Breast epithelium (tissue), 3 donors: ENCODE results near the gene GLO1.

Experiments
- POLR2A ChIP-seq: fragments of 450-650 bp; IDR thresholded peaks from one replicate; pipeline ENCODE4 v1.6.1; 2016; ENCODE audit warnings: antibody characterized with exemption, mild to moderate bottlenecking, moderate library complexity
- POLR2AphosphoS5 ChIP-seq, 3 donors: sonication (generic); formaldehyde crosslinking; IDR thresholded peaks; one replicate each; pipeline ENCODE4 v1.6.1; 2017; ENCODE audit warnings: antibody characterized with exemption in 3 of 3
- TF ChIP-seq, protein P1 (sequence below), 3 donors: fragments of 450-650 bp; IDR thresholded peaks; one replicate each; pipeline ENCODE4 v1.5.1; 2016 to 2017; ENCODE audit warnings: antibody characterized with exemption in 3 of 3, mild to moderate bottlenecking in 3 of 3, moderate library complexity in 3 of 3

DNA sequence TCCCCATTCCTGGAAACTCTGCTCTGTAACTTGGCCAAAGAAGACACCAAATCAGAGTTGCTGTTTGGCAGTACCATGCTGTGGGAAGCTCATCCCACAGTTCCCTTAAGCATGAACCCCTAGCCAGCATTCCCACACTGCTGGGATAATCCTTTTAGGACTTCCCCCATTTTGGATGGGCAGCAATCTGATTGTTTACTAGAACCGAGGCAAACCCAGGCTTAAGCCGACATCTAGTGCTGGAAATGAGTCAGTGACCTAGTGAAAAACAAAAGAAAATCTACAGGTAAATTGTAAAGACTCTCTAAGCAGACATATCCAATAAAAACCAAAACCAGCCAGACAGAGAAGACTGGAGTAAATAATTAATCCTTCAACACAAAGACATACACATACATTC lies 17.4 kb upstream of the GLO1 start:
- TF ChIP-seq, protein P1, sequence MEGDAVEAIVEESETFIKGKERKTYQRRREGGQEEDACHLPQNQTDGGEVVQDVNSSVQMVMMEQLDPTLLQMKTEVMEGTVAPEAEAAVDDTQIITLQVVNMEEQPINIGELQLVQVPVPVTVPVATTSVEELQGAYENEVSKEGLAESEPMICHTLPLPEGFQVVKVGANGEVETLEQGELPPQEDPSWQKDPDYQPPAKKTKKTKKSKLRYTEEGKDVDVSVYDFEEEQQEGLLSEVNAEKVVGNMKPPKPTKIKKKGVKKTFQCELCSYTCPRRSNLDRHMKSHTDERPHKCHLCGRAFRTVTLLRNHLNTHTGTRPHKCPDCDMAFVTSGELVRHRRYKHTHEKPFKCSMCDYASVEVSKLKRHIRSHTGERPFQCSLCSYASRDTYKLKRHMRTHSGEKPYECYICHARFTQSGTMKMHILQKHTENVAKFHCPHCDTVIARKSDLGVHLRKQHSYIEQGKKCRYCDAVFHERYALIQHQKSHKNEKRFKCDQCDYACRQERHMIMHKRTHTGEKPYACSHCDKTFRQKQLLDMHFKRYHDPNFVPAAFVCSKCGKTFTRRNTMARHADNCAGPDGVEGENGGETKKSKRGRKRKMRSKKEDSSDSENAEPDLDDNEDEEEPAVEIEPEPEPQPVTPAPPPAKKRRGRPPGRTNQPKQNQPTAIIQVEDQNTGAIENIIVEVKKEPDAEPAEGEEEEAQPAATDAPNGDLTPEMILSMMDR (IDR thresholded peaks at IDR 0.05): no peak
- no peak for TF ChIP-seq POLR2AphosphoS5 (IDR thresholded peaks at IDR 0.05)
- no peak for TF ChIP-seq POLR2A
